GM21529 (cell line): ENCODE results near the gene CCDC136.

Experiments used
- ATAC-seq: cut with Tn5 transposase; IDR thresholded peaks from one replicate; pipeline ENCODE4 v1.9.1; 2021; ENCODE audit not compliant: unreplicated experiment

CCDC136 gene

GRCh38 chr7:128843938-128844621 is 52.3 kb downstream of the CCDC136 start:
- ATAC-seq, result no peak

GRCh38 chr7:128844777-128845311 is 53.1 kb downstream of the CCDC136 start:
- no peak for ATAC-seq

- no peak for ATAC-seq
Measured at GRCh38 chr7:128845475-128845874, 53.7 kb downstream of the CCDC136 start.

- ATAC-seq, result no peak
Measured at GRCh38 chr7:128845987-128846386, 54.2 kb downstream of the CCDC136 start.

GRCh38 chr7:128846781-128847444 is 55.1 kb downstream of the CCDC136 start:
- ATAC-seq, result no peak

GRCh38 chr7:128847721-128848211 is 56.0 kb downstream of the CCDC136 start:
- ATAC-seq, result no peak

GRCh38 chr7:128848289-128849155 is 56.8 kb downstream of the CCDC136 start:
- ATAC-seq, result no peak

- ATAC-seq, result no peak
Measured at GRCh38 chr7:128849156-128849515, 57.4 kb downstream of the CCDC136 start.

- ATAC-seq, result no peak
Measured at GRCh38 chr7:128849804-128850490, 58.2 kb downstream of the CCDC136 start.

GRCh38 chr7:128852537-128853254 is 60.9 kb downstream of the CCDC136 start:
- no peak for ATAC-seq

GRCh38 chr7:128853799-128854198 is 62.0 kb downstream of the CCDC136 start:
- no peak for ATAC-seq

GRCh38 chr7:128854396-128854795 is 62.6 kb downstream of the CCDC136 start:
- ATAC-seq, result no peak

GRCh38 chr7:128855559-128855958 is 63.8 kb downstream of the CCDC136 start:
- ATAC-seq, result no peak

GRCh38 chr7:128856001-128856718 is 64.4 kb downstream of the CCDC136 start:
- no peak for ATAC-seq

- ATAC-seq, result no peak
Measured at GRCh38 chr7:128858380-128859231, 66.8 kb downstream of the CCDC136 start.

GRCh38 chr7:128859232-128860157 is 67.7 kb downstream of the CCDC136 start:
- no peak for ATAC-seq
